Psoas muscle (tissue), 8 donors: ENCODE results near the gene SENP2. TPM values are rescaled to one million over a fixed set of nuclear protein-coding genes. Genes with fewer than 3 reads are reported as not detected.

ENCODE experiments used
- ATAC-seq, 4 donors: fragments of 200-7000 bp; cut with Tn5 transposase; one replicate each; pipeline ENCODE4 v1.9.1; 2020; ENCODE audit warnings: moderate library complexity in 3 of 4, mild to moderate bottlenecking in 2 of 4
- DNase-seq, 2 donors: peaks; one replicate each; pipeline ENCODE4 v3.0.0-alpha.2; 2020
- H3K27ac ChIP-seq: fragments of 200-600 bp; one replicate; pipeline ENCODE4 v1.8.0; 2022
- H3K27me3 ChIP-seq, 3 donors: fragments of 200-600 bp in 1 of 3; one replicate each; pipeline versions ENCODE4 v1.6.1 to v1.8.0; 2013 to 2022; ENCODE audit warnings: low read length in 2 of 3, mild to moderate bottlenecking in 2 of 3, moderate library complexity in 1 of 3; ENCODE audit not compliant: insufficient read depth in 3 of 3
- H3K36me3 ChIP-seq, 2 donors: fragments of 200-600 bp in 1 of 2; one replicate each; pipeline versions ENCODE4 v1.6.1 to v1.8.0; 2013 to 2022; ENCODE audit warnings: low read depth in 1 of 2, mild to moderate bottlenecking in 1 of 2, moderate library complexity in 1 of 2; ENCODE audit not compliant: insufficient read depth in 1 of 2
- H3K4me1 ChIP-seq: fragments of 200-600 bp; one replicate; pipeline ENCODE4 v1.8.0; 2022
- H3K4me3 ChIP-seq: fragments of 200-600 bp; one replicate; pipeline ENCODE4 v1.8.0; 2022; ENCODE audit warnings: mild to moderate bottlenecking
- H3K9me3 ChIP-seq: fragments of 200-600 bp; one replicate; pipeline ENCODE4 v1.8.0; 2022
- CTCF ChIP-seq: fragments of 200-600 bp; IDR thresholded peaks from one replicate; pipeline ENCODE4 v1.8.0; 2022; ENCODE audit warnings: antibody characterized with exemption
- WGBS, 3 donors: extraction: QIAGEN DNeasy Blood & Tissue Kit; methylation state at CpG; one replicate each; pipeline versions ENCODE4 v1.1.6 to v1.1.7; 2013; 5-methylcytosine and 5-hydroxymethylcytosine counted together
- intact Hi-C, 2 donors: fragments of 100-400 bp; cut with DNase I; formaldehyde crosslinking; loops; one replicate each; pipeline versions ENCODE4 v1.11.0 to v1.14.2; 2022
- polyA plus RNA-seq, 3 donors: library from polyadenylated mRNA; stranded (reverse); fragments of 200-250 nt; gene quantifications; one replicate each; pipeline ENCODE4 v1.2.3, GENCODE V29; 2013
- total RNA-seq, 4 donors: library from RNA; stranded (reverse); fragmentation: NEBNext Ultra II Directional in 2 of 4; extraction: Animal tissue kit (Norgen Biotek cat#: 25700) in 2 of 4; gene quantifications; one replicate each; pipeline versions ENCODE4 v1.2.1 to v1.2.4, GENCODE V29; 2021 to 2023
- donor health status: healthy with polysubstance abuse.
- donor health status: DM: no; HTN: no; CAD: no; lungs with moderate emphysema.
- donor health status: Bipolar disorder and iron deficiency.
- donor health status: healthy.
- donor health status: DM: yes; HTN: yes; CAD: no.
- donor health status: DM: no; HTN: no; CAD: no.
- donor health status: DM: no; HTN: no; CAD: no.
- donor health status: DM: yes; HTN: yes; CAD: no.

SENP2 gene
- total and polyA plus RNA-seq, 7 donors: 9.8 to 51.8 (median 39.5) TPM

GRCh38 chr3:185613016-185613415 lies 26.9 kb downstream of the SENP2 start:
- H3K4me3 ChIP-seq: no peak overlapping the region
- 89 to 92% (median 91%) methylated on average over 6 of the region's 6 CpGs for WGBS, 3 donors
- DNase-seq (no peak), ATAC-seq (no peak)
- no peaks in the 10 kb centered on the region for H3K9me3 ChIP-seq
- intact Hi-C loops: no loop called here
- no peak overlapping the region for H3K27ac ChIP-seq
- TF ChIP-seq CTCF: no peak
- no peaks in the 10 kb centered on the region for H3K4me1 ChIP-seq
- H3K27me3 ChIP-seq: no peaks in the 10 kb centered on the region
- H3K36me3 ChIP-seq: peaks cover 0 to 95% of the 10 kb centered on the region in 2 donors

- H3K36me3 ChIP-seq: peaks cover 6 to 98% of the 10 kb centered on the region in 2 donors
- TF ChIP-seq CTCF: no peak
These were observed 38.0 kb downstream of the SENP2 start for GRCh38 chr3:185623939-185624665.

GRCh38 chr3:185625784-185626183 lies 39.7 kb downstream of the SENP2 start:
- no peak for ATAC-seq
- H3K36me3 ChIP-seq: peaks cover 6 to 96% of the 10 kb centered on the region in 2 donors
- no peak for TF ChIP-seq CTCF
- H3K4me1 ChIP-seq: no peaks in the 10 kb centered on the region
- no peak overlapping the region for H3K27ac ChIP-seq
- H3K9me3 ChIP-seq: no peaks in the 10 kb centered on the region
- no peak overlapping the region for H3K4me3 ChIP-seq
- intact Hi-C loops: no loop called here
- DNase-seq: no peak
- H3K27me3 ChIP-seq: no peaks in the 10 kb centered on the region
- 81 to 89% (median 89%) methylated on average over 1 of the region's 1 CpG for WGBS, 3 donors

More at GRCh38 chr3:185623939-185624665, 38.0 kb downstream of the SENP2 start:
- no peaks in the 10 kb centered on the region for H3K27me3 ChIP-seq
- intact Hi-C loops: no loop called here
- DNase-seq (no peak), ATAC-seq (no peak)
- 96 to 98% (median 96%) methylated on average over 7 of the region's 7 CpGs for WGBS, 3 donors
- no peak overlapping the region for H3K4me3 ChIP-seq
- no peaks in the 10 kb centered on the region for H3K4me1 ChIP-seq
- no peaks in the 10 kb centered on the region for H3K9me3 ChIP-seq
- no peak overlapping the region for H3K27ac ChIP-seq

GRCh38 chr3:185629554-185630181 lies 43.6 kb downstream of the SENP2 start:
- WGBS, 3 donors: 82 to 85% (median 83%) methylated on average over 4 of the region's 4 CpGs
- H3K36me3 ChIP-seq: peaks cover 6 to 76% of the 10 kb centered on the region in 2 donors
- H3K27me3 ChIP-seq: no peaks in the 10 kb centered on the region
- no peaks in the 10 kb centered on the region for H3K4me1 ChIP-seq
- H3K9me3 ChIP-seq: no peaks in the 10 kb centered on the region
- no peak for DNase-seq
- TF ChIP-seq CTCF: no peak
- intact Hi-C loops: no loop called here
- H3K4me3 ChIP-seq: no peak overlapping the region
- no peak for ATAC-seq
- no peak overlapping the region for H3K27ac ChIP-seq
